ENCODE results near the gene TIMM17A. TPM values are rescaled to one million over a fixed set of nuclear protein-coding genes. Genes with fewer than 3 reads are reported as not detected.

Gene TIMM17A
- polyA plus RNA-seq (2013, experiment 1 of 2; ENCODE audit: insufficient read length): 116 TPM
- 107 TPM for polyA plus RNA-seq (2013, experiment 2 of 2; ENCODE audit: insufficient read length)

DNA sequence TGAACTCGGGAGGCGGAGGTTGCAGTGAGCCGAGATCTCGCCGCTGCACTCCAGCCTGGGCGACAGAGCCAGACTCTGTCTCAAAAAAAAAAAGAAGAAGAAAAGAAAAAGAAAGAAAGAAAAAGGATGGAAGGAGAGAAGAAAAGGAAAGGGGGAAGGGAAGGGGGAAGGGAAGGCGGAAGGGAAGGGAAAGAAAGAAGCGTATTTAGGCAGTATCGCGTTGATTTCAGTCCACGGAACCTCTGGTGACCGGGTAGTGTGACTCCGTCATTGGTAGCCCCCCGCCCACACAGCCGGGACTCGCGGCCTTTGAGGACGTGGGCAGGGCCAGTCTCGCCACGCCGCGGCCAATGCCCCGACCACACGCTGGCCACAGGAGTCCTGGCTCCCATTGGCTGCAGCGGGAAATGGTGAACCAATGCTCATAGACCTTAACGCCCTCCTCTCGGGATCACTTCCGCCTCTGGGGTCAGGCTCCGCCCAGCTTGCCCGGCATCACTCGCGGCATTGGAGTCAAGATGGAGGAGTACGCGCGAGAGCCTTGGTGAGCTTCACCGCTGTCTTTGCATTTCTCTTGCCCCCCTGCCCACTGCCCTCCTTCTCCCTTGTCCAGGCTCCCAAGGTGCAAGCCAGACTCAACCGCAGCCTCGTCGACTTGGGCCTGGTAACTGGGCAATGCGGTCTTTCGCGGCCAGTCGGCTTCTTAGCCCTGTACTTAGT is at the start of gene TIMM17A:
TIMM17A (plus strand) TSS at position 495 of the 720 bp plus-strand sequence; CDS start at position 519, 24 bp downstream.
- peak; percentile 99 for DNase-seq

DNA sequence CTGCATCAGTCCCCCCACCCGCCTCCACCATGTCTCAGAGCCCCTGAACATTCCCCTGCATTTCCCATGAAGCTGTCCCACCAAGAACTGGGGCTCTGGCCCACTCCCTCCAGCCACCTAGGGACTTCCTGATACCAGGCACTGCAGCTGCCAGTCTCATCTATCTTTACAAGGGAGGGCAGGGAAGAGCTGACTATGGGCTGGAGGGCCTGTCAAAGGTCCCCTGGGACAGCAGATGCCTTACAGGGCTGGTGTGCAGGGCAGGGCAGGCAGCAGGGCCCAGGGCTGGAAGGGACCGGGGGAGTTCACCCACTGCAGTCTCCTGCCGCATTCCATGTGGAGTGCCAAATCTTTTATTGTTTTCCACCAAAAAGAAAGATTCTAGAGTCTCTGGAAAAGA is 49.0 kb upstream of the TIMM17A start:
- DNase-seq: peak; percentile 48

DNA sequence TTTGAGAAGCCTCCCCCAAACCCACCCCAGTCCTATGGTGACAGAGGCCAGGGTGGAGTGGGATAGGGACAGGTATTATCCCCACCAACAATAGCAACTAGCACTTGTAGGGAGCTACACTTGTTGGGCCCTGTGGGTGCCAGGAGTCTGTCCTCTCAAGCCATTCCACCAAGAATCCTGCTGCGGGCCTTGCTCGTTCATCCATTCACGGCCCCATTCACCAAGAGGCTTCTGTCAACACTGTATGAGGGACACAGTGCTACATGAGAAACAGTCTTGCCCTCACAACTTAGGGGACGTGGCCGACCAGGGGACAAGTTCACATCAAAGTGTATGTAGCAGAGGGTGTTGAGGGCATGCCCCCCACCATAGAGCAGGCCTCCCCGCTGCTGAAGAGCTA is 47.7 kb upstream of the TIMM17A start:
- no peak for DNase-seq

DNA sequence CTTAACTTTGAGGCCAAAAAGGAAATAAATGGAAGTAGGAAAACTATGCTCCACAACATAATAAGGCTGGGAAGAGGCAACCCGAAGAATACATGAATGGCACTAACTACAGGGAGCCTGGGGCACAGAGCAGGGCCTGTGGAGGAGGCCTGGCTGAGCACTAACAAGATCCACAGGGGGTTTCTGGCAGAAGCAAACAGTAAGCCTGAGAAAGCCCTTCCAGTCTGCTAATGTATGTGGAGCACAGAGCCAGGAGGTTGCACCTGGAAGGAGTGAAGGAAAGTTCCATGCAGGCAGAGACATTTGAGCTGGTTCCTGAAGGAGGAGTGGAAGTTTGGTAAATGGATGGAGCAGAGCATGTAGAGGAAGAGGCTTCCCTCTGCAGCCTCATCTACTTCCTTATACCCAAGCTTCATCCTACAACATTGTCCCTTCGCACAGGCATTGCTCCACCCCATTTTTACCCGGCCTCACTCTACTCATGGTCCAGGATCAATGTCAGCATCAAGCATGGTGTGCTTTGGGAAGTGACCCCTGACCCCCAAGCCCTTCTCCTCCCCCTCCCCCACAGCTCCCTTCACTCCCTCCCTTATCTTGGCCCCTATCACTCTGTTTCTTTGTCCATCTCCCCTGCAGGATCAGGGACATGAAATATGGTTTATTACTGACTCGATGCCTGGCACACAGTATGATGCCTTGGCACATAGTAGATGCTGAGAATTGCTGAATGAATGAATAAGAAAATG is 43.3 kb upstream of the TIMM17A start:
- DNase-seq: no peak

DNA sequence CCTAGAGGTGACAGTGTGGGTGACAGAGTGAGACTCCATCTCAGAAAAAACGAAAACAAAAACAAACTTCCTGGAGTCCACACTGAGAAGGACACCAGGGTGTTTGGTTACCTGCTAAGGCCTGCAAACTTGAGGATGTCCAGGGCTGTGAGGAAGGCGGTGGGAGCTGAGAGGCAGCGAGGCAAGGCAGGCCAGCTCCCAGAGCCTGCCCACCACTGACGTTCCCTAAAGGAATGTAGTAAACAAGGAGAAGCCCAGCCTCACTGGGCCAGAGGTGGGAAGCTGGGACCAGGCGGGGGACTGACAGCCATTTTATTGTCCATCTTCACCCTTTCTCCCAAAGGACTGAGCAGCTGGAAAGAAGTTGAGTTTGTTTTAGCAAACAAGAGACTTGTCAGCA is 42.5 kb upstream of the TIMM17A start:
- peak; percentile 35 for DNase-seq

DNA sequence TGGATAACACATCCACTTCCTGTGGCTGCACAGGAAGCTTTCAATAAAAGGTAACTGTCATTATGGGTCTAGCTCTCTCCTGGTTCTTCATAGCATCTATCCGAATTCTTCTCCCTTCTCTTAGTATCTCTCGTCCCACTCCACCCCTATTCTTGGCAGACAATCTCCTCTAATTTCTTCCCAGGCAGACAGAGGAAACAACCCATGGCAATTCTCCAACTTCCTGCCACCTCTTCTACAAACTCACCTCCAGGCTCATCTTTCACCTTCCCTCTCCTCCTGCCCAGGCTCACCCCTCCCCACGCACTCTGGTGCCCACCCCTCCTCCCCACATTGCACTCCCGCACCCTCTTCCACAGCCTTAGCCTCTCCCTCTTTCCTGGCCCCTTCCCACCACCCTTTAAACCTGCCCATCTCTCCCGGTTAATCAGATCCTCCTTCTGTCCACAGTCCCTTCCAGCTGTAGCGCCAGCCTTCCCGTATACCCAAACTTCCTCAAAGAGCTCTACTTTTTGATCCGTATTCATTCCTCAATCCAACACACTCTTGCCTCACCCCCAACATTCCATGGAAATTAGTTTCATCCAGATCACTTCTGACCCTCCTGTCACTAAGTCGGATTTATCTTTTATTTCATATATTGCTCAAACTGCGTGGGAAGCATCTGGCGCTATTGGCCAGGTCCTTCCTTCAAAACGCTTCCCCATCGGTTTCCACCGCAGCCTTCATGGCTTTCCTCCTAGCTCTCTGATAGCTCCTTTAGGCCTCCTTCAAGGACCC is 40.7 kb upstream of the TIMM17A start:
- DNase-seq: peak; percentile 48

DNA sequence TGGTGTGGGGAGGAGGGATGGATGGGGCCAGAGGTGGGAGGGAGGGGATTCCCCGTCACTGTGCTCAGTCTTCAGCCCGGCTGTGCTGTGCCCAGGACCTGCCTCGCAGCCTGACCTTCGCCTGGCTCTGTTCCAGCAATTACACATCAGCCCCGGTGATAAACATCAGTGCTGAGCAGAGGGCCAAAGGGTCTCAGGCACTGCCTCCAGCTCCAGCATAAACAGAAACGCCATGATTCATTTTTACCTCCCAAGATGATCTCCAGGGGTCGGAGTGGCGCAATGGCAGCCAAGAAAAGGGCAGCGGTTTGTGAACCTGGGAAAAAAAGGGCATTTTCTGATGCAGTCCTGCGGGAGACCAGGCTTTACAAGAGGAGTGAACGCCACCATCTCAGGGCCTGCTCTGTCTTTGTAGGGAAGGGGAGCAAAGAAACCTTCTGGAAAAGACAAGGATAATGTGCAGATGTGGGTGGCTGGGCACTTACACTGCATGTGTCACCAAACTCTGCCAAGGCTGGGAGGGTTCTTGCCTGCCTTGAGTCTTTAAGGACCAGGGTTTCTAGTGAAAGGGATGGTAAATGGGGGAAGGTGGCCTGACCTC is 38.6 kb upstream of the TIMM17A start:
- peak; percentile 78 for DNase-seq

DNA sequence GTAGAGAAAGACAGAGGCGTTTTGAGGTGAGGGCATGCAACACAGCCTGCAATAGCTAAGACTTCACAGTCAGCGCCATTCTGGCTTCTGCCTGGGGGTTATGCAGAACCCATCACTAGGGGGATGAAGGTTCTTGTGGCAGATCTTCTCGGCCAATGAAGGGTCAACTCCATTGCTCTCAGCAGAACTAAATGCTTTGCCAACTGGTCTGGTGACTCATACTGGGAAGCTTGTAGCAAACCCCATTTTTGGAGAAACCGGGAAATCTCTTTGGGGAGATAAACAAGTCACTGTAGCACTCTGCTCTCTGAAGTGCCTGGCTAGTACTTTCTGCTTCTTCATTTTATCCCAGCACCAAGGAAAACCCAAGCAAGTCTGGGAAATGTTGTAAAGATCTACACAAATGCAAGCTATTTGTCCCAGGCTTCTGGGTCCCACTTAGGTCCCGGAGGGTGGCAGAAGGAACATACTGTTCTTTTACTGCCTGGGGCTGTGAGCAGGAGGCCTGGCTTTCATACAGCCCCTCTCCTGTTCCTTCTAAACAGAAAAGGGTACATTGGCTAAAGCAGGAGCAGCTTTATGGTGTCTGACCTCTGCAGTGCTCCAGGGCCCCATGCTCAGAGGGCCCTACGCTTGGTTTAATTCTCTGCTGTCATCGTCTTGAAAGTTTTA is 37.8 kb upstream of the TIMM17A start:
- peak; percentile 80 for DNase-seq

DNA sequence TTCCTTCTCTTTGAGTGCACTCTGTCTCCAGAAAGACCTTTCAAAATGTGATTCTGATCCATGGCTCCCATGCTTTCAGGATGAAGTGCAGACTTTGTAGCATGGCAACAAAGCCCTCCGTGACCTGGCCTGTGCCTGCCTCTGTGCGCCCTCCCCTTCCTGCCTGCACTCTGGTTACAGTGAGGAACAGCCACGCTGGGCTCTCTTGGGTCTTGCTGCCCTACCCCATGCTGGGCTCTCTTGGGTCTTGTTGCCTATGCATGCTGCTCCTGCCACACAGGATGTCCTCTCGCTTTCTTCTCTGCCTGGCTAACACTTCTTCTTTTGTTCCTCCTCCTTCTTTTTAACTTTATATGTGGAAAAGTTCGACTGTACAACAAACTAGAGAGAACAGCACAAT is 37.0 kb upstream of the TIMM17A start:
- no peak for DNase-seq

DNA sequence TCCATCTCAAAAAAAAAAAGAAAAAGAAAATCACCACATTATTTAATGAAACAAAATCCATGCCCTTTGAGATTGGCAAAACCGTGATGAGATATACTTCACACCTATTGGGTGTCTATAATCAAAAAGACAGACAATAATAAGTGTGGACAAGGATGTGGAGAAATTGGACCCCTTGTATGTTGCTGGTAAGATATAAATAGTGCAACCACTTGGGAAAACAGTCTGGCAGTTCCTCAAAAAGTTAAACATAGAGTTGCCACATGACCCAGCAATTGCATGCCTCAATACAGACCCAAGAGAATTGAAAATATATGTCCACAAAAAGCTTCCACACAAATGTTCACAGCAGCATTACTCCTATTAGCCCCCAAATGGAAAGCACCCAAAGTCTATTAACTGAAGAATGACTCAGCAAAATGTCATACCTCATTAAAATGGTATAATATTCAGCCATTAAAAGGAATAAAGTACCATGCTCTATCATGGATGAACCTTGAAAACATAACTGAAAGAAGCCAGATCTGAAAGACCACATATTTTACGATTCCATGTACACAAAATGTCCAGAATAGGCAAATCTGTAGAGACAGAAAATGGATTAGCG is 33.2 kb upstream of the TIMM17A start:
- DNase-seq: no peak

DNA sequence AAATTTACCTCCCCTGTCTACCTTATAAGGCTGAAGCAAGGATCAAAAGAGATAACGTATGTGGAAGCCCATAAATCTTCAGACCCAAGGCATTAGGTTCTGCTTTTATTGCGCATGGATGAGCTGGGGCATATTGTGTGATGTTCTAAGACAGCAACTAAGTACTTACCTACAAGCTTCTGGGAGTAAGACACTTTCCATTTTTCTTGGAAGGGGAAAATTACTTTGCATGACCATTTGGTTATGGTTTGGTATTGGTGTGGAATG is 30.1 kb upstream of the TIMM17A start:
- DNase-seq: no peak

DNA sequence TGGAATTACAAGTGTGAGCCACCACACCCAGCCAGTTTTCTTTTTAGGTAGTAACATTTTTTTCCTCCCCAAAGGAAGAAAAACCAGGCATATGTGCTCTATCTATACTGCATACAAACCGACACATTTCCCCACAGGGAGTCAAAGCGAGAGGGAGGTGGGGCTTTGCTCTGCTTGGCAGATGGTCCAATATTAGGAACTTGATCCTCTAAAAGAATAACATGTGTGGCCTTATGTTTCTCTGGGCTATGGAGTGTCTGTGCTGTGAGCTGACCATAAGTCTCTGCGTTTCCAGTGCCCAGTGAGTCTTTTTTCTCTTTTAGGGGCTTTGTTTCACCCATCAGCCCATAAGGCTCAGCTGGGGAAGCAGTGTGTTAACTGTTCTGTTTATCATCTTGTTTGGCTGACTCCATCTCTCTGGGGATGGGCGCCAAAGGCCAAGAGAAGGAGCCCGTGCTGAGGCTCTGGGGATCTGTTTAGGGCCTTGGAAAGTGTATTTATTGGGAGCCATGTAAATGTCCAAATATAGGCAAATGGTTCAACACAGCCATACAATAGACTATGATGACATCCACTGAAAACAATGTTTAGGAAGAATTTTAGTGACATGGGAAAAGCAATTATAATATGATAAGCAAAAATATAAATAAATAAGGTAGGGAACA is 29.2 kb upstream of the TIMM17A start:
- DNase-seq: peak; percentile 67

DNA sequence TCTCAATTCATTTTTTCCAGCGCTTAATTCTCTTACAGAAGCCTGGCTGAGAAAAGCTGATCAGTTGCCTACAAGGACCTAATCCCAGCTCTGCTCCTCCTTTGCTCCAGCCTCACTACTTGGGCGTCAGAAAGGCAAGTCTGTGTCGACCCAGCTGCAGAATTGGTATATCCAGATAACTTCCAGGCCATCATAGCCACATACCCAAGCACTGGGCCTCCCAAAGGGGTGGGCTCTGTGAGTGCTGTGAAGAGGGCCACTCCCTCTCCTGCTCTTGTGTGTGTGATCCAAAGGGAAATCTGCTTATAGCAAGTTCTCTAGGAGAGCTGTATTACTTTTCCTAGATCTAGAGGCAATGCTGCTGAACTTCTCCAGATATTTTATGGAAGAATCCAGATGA is 27.0 kb upstream of the TIMM17A start:
- DNase-seq: no peak

DNA sequence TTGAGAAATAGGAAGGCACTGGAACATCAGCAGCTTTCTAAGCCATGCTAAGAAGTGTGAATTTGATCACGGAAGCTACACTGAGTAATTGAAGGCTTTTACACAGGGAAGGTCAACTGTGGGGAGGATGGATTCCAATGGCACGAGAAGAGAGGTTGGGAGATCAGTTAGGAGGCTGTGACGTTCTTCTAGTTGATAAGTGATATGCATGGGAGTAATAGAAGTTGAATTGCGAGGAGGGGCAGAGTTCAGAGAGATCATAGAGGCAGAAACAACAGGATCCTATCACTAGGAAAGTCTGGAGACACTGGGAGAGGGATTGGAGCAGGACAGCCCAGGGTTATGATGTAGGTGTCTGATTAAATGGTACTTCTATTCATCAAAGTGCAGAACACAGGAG is 25.2 kb upstream of the TIMM17A start:
- no peak for DNase-seq

DNA sequence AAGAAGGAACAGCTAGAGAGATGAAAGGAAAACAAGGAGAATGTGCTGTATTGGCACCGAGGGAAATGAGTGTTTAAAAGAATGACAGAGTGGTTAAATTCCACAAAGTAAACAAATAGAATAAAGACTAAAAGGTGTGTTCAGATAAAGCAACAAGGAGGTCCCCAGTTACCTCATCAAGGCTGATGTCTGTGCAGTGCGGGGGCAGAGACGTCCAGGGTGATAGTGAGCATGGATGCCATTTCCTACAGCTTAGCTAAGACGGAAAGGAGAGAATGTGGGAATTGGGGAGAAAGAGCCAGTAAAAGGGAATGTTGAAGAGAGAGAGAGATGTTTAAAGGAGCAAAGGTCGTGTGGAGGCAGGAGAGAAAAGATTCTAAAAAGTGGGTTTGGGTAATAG is 24.5 kb upstream of the TIMM17A start:
- DNase-seq: no peak

DNA sequence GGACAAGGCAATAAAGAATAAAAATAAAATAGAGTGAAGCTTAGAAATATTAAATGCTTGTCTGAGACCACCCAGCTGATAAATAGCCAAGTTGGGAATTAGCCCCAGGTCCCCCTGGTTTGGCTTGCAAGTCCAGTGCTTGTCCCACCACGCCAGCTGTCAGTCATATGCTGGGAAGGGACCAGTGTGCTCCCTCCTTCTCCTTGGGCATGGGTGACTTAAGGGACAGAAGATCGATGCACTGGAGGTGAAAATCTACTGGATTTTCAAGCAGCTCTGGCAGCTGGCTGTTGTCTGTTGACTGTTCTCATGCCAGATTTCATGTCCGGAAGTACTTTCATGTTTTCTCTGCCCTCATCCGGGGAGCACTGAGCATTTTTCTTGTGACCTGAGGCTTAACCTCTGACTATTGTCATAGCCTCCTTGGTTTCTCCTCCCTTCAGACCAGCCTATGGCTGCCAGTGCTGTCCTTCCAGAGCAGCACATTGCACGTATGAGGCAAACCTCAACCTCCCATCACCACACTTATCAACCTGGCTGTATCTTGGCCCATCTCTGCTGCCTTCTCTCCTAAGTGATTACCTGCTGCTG is 21.4 kb upstream of the TIMM17A start:
- peak; percentile 31 for DNase-seq

DNA sequence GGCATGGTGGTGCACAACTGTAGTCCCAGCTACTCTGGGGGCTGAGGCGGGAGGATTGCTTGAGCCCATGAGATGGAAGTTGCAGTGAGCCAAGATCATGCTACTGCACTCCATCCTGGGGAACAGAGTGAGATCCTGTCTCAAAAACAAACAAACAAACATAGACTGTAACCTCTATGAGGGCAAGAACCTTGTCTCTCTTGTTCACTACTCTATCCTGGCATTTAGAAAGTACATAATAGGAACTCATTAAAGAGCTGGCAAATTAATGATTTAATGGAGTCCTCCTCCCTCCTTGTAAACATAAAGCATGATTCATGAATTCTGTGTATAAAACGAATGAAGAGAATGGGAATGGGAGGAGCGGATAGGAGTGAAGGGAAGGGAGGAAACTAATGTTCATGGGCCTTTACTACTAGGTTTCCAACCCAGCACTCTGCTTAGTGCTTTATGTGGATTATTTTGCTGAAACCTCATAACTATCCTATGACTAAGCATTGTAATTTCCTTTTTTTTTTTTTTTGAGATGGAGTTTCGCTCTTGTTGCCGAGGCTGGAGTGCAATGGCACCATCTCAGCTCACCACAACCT is 17.6 kb upstream of the TIMM17A start:
- DNase-seq: peak; percentile 77

DNA sequence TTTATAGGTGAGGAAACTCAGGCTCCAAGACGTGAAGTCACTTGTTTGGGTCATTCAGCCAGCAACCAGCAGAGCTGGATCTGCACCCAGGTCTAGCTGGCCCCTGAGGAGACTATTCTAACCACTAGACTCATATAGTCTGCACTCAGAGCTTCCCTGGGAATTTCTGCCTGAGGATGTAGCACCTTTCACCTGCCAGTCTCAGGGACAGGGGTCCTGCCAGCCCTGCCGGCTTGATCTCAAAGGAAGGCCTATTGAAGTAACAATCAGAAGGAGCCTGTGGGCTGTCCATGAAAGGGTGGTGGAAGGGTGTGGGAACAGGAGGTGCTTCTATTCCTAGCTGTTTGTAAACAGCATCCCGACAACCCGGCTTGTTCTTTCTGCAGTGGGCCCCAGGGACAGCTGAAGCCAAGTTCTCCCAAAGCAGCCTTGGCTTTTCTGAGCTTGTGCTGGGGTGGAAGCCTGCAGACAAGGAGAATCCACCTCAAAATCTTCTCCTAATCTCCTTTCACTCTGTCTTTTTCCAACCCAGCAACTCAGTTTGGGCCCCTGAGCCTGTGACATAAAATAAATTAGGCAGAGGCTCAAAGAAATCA is 16.8 kb upstream of the TIMM17A start:
- DNase-seq: no peak

DNA sequence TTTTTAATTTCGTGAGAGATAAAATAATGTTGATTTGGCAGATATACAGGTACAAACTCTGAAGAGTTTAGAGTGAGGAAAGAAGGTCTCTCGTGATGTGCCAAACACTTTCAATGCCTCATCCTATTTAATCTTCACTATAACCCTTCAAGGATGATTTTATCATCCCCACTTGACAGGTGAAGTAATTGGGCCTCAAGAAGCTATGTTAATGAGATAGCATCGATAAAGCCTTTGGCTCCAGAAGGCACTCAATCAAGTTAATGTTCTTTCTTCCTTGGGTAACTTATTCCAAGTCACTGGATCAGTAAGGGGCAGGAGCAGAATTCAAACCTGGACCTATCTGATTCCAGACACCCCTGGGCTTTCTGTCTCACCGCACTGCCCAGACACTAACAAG is 16.2 kb upstream of the TIMM17A start:
- no peak for DNase-seq

DNA sequence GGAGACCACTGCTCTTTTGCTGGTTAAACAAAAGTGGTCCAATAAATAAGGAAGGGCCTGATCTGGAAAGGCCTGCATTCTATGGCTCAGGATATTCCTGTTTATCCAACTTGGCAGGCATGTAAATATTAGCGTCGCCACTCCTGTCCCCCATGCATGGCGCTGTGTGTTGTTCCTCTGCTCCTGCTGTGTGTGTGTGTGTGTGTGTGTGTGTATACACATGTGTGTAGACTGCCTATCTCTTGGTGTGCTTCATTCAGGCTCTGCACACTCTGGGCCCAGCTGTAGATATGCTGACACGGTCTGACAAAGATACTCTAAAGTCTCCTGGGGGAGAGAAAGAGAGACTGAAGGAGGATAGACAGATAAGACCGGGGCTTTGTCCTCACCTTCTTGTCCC is 15.7 kb upstream of the TIMM17A start:
- DNase-seq: no peak
